ENCODE measurements around the gene AGAP1. TPM values are rescaled to one million over a fixed set of nuclear protein-coding genes. Genes with fewer than 3 reads are reported as not detected.

Gene AGAP1
- total RNA-seq, 1 experiment from 2014 or later = 25.8 TPM

DNA sequence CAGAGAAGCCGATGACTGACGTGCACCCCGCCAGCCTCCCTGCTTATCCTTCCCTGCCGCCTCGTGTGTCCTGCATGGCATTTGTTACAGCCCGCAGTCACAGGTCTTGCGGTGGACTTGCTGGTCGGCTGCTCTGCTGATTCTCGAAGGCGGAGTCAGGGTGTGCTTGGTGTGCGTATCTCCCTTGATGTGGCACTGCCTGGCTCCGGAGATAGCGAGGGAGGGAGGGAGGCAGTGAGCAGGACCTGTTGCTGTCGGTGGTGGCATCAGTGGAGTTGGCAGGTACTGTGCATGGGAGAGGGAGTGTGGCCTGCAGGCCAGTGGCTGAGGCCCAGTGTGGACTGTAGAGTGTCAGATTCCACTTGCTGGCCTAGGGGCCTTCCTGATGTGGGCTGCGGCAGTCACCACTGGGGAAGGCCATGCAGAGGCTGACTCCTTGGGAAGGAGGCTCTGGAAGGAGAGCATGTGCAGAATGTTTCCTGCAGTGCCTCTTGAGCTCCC, 198.9 kb downstream of the AGAP1 start:
- no peak overlapping the region for H2BK12ac ChIP-seq (ENCODE audit: insufficient read length, low read depth, low read length)
- H3K4me3 Mint-ChIP-seq = no peak overlapping the region
- H3K4me2 ChIP-seq (ENCODE audit: insufficient read depth, insufficient read length, low read length) = no peak overlapping the region
- H3K27me3 ChIP-seq (ENCODE audit: insufficient read depth, low read length) = no peaks in the 10 kb centered on the region
- no peak overlapping the region for H3K18ac ChIP-seq (ENCODE audit: insufficient read length, low read depth, low read length)
- no peak overlapping the region for H4K8ac ChIP-seq (replicated peaks; ENCODE audit: insufficient read length, low read depth, low read length)
- H3T11ph ChIP-seq (ENCODE audit: low read length) = no peak overlapping the region
- no peak overlapping the region for H2BK5ac ChIP-seq (ENCODE audit: insufficient read length, low read length)
- H4K5ac ChIP-seq (ENCODE audit: insufficient read length, low read depth, low read length) = no peak overlapping the region
- H2BK120ac ChIP-seq (ENCODE audit: low read depth, low read length, poor library complexity, severe bottlenecking) = no peak overlapping the region
- no peak overlapping the region for H3K27ac ChIP-seq (ENCODE audit: insufficient read length, low read depth, low read length)
- WGBS (ENCODE audit: extremely low coverage, insufficient read length, low lambda C conversion rate) = no CpG with 5 or more reads among the region's 15 CpGs
- TF ChIP-seq, protein P1, sequence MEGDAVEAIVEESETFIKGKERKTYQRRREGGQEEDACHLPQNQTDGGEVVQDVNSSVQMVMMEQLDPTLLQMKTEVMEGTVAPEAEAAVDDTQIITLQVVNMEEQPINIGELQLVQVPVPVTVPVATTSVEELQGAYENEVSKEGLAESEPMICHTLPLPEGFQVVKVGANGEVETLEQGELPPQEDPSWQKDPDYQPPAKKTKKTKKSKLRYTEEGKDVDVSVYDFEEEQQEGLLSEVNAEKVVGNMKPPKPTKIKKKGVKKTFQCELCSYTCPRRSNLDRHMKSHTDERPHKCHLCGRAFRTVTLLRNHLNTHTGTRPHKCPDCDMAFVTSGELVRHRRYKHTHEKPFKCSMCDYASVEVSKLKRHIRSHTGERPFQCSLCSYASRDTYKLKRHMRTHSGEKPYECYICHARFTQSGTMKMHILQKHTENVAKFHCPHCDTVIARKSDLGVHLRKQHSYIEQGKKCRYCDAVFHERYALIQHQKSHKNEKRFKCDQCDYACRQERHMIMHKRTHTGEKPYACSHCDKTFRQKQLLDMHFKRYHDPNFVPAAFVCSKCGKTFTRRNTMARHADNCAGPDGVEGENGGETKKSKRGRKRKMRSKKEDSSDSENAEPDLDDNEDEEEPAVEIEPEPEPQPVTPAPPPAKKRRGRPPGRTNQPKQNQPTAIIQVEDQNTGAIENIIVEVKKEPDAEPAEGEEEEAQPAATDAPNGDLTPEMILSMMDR (conservative IDR thresholded peaks at IDR 0.05) = no peak
- no peak overlapping the region for H2AFZ ChIP-seq (ENCODE audit: low read length)
- H4K20me1 ChIP-seq (ENCODE audit: control insufficient read depth, insufficient read depth, insufficient read length) = peaks cover 4% of the 10 kb centered on the region
- peaks cover 11% of the 10 kb centered on the region for H3K79me1 ChIP-seq (ENCODE audit: insufficient read depth, low read depth, low read length, poor library complexity, severe bottlenecking)
- peak overlapping the region; percentile 30; the same call in 1 of the 2 replicates for H3K14ac ChIP-seq (ENCODE audit: insufficient read depth, low read length)
- H3K79me2 ChIP-seq (ENCODE audit: insufficient read depth, low read length) = peaks cover 16% of the 10 kb centered on the region; the same call in 1 of the 2 replicates
- no peak overlapping the region for H2AK5ac ChIP-seq (ENCODE audit: insufficient read length, low read length)
- H2BK15ac ChIP-seq (ENCODE audit: low read depth, low read length) = no peak overlapping the region
- H2BK20ac ChIP-seq (ENCODE audit: low read depth, low read length, poor library complexity, severe bottlenecking) = no peak overlapping the region
- H3K23ac ChIP-seq (ENCODE audit: insufficient read length, low read depth, low read length) = no peak overlapping the region
- no peak overlapping the region for H4K91ac ChIP-seq (ENCODE audit: insufficient read length, low read depth, low read length)
- H3K56ac ChIP-seq (ENCODE audit: insufficient read length, low read depth, low read length) = no peak overlapping the region
- peak overlapping the region in 1 of 3 experiments; percentile 96; a peak in 2 of 7 replicates for H3K27ac Mint-ChIP-seq
- H3K9me3 ChIP-seq (ENCODE audit: control insufficient read depth, low read depth, low read length) = no peaks in the 10 kb centered on the region
- peaks cover 5 to 12% (median 10%) of the 10 kb centered on the region in 3 experiments; a peak in 6 of 7 replicates for H3K36me3 Mint-ChIP-seq (ENCODE audit: insufficient read depth in 1 of 3, low read depth in 3 of 3)
- no peak overlapping the region for H3K4ac ChIP-seq (ENCODE audit: low read depth, low read length)
- no peaks in the 10 kb centered on the region for H3K23me2 ChIP-seq (ENCODE audit: insufficient read length, low read depth, low read length, poor library complexity, severe bottlenecking)
- no peak for DNase-seq
- no peak overlapping the region for H3K9ac ChIP-seq (ENCODE audit: extremely low read depth, insufficient read length, low read length)
- H3K4me1 ChIP-seq (ENCODE audit: insufficient read depth, low read length) = no peaks in the 10 kb centered on the region; the same call in 1 of the 2 replicates
- peaks cover 35 to 51% of the 10 kb centered on the region in 2 experiments for H3K4me1 Mint-ChIP-seq
- H3K27me3 Mint-ChIP-seq (ENCODE audit: low read depth) = no peaks in the 10 kb centered on the region
- H3K9me3 Mint-ChIP-seq = peaks cover 5 to 7% of the 10 kb centered on the region in 2 experiments

Measured in H9 (cell line).